ENCODE results near the gene TRIM21.
"Not testable (repeated sequence)": the region's sequence is repeated elsewhere in the genome, so short reads cannot be mapped to it uniquely, and the experiment has no call there.

TRIM21 gene

GRCh38 chr11:4385978-4386740 is 7.3 kb downstream of the TRIM21 start:
- Histone ChIP-seq H3K9me3 (ENCODE audit: low read length) (no peaks in the 10 kb centered on the region), H3K9ac (ENCODE audit: low read length) (no peak overlapping the region), H3K4me3 (ENCODE audit: low read depth in 1 of 2, low read length in 2 of 2) (no peak overlapping the region), H3K27ac (ENCODE audit: low read depth, low read length) (no peak overlapping the region), H3K36me3 (ENCODE audit: insufficient read depth, low read length) (peaks cover 53% of the 10 kb centered on the region), H3K4me1 (ENCODE audit: insufficient read depth, low read length) (no peaks in the 10 kb centered on the region), H3K27me3 (ENCODE audit: control insufficient read depth in 1 of 2, insufficient read depth in 2 of 2, low read length in 2 of 2) (no peaks in the 10 kb centered on the region)

- Histone ChIP-seq H3K4me1 (ENCODE audit: insufficient read depth, low read length) (no peaks in the 10 kb centered on the region), H3K4me3 (ENCODE audit: low read depth in 1 of 2, low read length in 2 of 2) (no peak overlapping the region), H3K36me3 (ENCODE audit: insufficient read depth, low read length) (peaks cover 22% of the 10 kb centered on the region), H3K9ac (ENCODE audit: low read length) (no peak overlapping the region), H3K27ac (ENCODE audit: low read depth, low read length) (no peak overlapping the region), H3K9me3 (ENCODE audit: low read length) (no peaks in the 10 kb centered on the region), H3K27me3 (ENCODE audit: control insufficient read depth in 1 of 2, insufficient read depth in 2 of 2, low read length in 2 of 2) (no peaks in the 10 kb centered on the region)
These were observed 11.6 kb downstream of the TRIM21 start for GRCh38 chr11:4381901-4382300.

- H3K27me3 ChIP-seq (ENCODE audit: control insufficient read depth in 1 of 2, insufficient read depth in 2 of 2, low read length in 2 of 2): no peaks in the 10 kb centered on the region
- H3K4me3 ChIP-seq (ENCODE audit: low read depth in 1 of 2, low read length in 2 of 2): no peak overlapping the region
- no peaks in the 10 kb centered on the region for H3K36me3 ChIP-seq (ENCODE audit: insufficient read depth, low read length)
These were observed 17.9 kb downstream of the TRIM21 start for GRCh38 chr11:4375431-4376140.

GRCh38 chr11:4370166-4370565 is 23.3 kb downstream of the TRIM21 start:
- H3K9me3 ChIP-seq (ENCODE audit: low read length): no peaks in the 10 kb centered on the region
- H3K36me3 ChIP-seq (ENCODE audit: insufficient read depth, low read length): no peaks in the 10 kb centered on the region
- no peaks in the 10 kb centered on the region for H3K27me3 ChIP-seq (ENCODE audit: control insufficient read depth in 1 of 2, insufficient read depth in 2 of 2, low read length in 2 of 2)
- H3K4me3 ChIP-seq (ENCODE audit: low read depth in 1 of 2, low read length in 2 of 2): no peak overlapping the region
- H3K4me1 ChIP-seq (ENCODE audit: insufficient read depth, low read length): no peaks in the 10 kb centered on the region
- no peak overlapping the region for H3K27ac ChIP-seq (ENCODE audit: low read depth, low read length)
- H3K9ac ChIP-seq (ENCODE audit: low read length): no peak overlapping the region

More at GRCh38 chr11:4375431-4376140, 17.9 kb downstream of the TRIM21 start:
- H3K9me3 ChIP-seq (ENCODE audit: low read length): no peaks in the 10 kb centered on the region
- H3K27ac ChIP-seq (ENCODE audit: low read depth, low read length): no peak overlapping the region
- no peaks in the 10 kb centered on the region for H3K4me1 ChIP-seq (ENCODE audit: insufficient read depth, low read length)
- H3K9ac ChIP-seq (ENCODE audit: low read length): no peak overlapping the region

GRCh38 chr11:4368286-4368685 is 25.2 kb downstream of the TRIM21 start, which contains the start of gene OR52B4:
Gene OR52B4 (minus strand): TSS chr11:4368386. CDS start chr11:4368295, 91 bp downstream.
- Histone ChIP-seq H3K9ac (ENCODE audit: low read length) (no peak within 1 kb of the TSS), H3K4me1 (ENCODE audit: insufficient read depth, low read length) (no peaks in the 10 kb centered on the region), H3K4me3 (ENCODE audit: low read depth in 1 of 2, low read length in 2 of 2) (no peak within 1 kb of the TSS), H3K27me3 (ENCODE audit: control insufficient read depth in 1 of 2, insufficient read depth in 2 of 2, low read length in 2 of 2) (no peaks in the 10 kb centered on the region), H3K27ac (ENCODE audit: low read depth, low read length) (no peak within 1 kb of the TSS), H3K9me3 (ENCODE audit: low read length) (no peaks in the 10 kb centered on the region), H3K36me3 (ENCODE audit: insufficient read depth, low read length) (no peaks in the 10 kb centered on the region)

GRCh38 chr11:4348142-4348541 is 45.4 kb downstream of the TRIM21 start:
- H3K9me3 ChIP-seq (ENCODE audit: low read length); H3K27ac ChIP-seq (ENCODE audit: low read depth, low read length); H3K4me3 ChIP-seq (ENCODE audit: low read depth in 1 of 2, low read length in 2 of 2); H3K4me1 ChIP-seq (ENCODE audit: insufficient read depth, low read length); H3K36me3 ChIP-seq (ENCODE audit: insufficient read depth, low read length); H3K27me3 ChIP-seq (ENCODE audit: control insufficient read depth in 1 of 2, insufficient read depth in 2 of 2, low read length in 2 of 2); H3K9ac ChIP-seq (ENCODE audit: low read length): not testable (repeated sequence)

- not testable (repeated sequence) for H3K9ac ChIP-seq (ENCODE audit: low read length)
These were observed 48.1 kb downstream of the TRIM21 start for GRCh38 chr11:4345366-4345765.

More at GRCh38 chr11:4345366-4345765, 48.1 kb downstream of the TRIM21 start:
- not testable (repeated sequence) for H3K27me3 ChIP-seq (ENCODE audit: control insufficient read depth in 1 of 2, insufficient read depth in 2 of 2, low read length in 2 of 2); H3K4me1 ChIP-seq (ENCODE audit: insufficient read depth, low read length); H3K36me3 ChIP-seq (ENCODE audit: insufficient read depth, low read length); H3K27ac ChIP-seq (ENCODE audit: low read depth, low read length); H3K9me3 ChIP-seq (ENCODE audit: low read length); H3K4me3 ChIP-seq (ENCODE audit: low read depth in 1 of 2, low read length in 2 of 2)
